Hematopoietic multipotent progenitor cell treated with erythropoietin and hydrocortisone succinate and interleukin-3 and kit ligand, for 8 days (in vitro differentiated cells): Measurements from ENCODE around the gene ATP8A1.
A peak's percentile ranks its signal among the peaks of the same experiment; 100 is the strongest.
"Not testable (repeated sequence)": the region's sequence is repeated elsewhere in the genome, so short reads cannot be mapped to it uniquely, and the experiment has no call there.

Experiments used
- DNase-seq: peaks from one replicate; pipeline ENCODE4 v3.0.0-alpha.2; 2015

Gene ATP8A1

DNA sequence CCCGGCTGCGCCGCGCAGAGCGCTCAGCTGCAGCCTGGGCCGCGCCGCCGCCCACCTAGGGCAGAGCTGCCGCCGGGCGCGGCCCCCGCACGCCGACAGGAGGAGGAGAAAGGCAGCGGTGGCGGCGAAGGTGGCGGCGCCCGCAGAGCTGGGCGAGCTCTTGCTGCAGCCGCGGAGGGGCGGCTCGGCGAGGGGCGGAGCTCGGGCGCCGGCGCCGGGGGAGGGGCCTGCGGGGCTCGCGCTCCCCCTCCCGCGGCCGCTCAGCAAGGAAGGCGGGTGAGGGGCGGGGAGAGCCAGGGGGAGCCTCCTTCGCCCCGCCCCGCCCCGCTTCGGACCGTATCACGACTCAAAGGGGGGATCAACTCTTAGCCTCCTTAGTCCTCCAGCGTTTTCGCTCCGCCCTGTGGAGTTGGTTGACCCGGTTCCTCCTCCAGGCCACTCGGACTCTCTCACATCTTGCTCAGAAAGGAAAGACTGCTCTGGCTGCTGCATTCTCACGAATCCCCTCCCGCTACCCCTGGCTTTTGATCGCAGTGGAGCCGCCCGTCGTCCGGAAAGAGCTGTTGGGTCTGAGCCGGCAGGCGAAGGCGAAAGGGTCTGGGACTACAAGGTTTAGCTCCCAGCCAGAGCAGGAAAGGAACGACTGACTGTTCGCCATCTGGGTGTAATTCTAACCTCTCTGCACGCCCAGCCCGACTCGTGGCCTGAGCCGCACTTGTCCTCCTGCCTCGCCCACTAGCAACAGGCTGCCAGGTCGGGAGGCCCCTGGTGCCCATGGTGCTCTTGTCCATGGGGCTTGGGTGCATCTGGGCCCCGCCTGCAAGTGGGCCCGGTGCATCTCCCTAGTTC lies at the start of gene ATP8A1:
Gene ATP8A1, minus strand, starts transcription at position 162 of the 849 bp plus-strand sequence. CDS start 232 bp downstream, outside the sequence.
- DNase-seq = peak; percentile 90

DNA sequence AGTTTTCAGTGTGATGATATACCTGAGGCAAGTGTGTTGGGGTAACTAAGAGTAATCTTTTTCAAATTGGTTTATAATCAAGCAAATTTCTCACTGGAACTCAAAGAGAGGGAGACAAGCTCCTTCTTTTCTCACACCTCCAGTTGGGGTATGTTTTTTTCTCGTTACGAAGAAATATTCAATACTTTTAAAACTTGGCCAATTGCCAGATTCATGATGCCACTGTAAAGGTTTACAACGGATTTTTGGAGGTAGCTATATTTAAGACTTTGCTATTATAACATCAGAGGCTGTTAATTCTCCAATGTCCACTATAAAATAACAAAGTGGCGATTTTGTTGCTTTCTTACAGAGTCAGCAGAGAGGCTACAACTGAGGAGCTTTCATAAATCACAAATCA lies 49.2 kb upstream of the ATP8A1 start:
- no peak for DNase-seq

DNA sequence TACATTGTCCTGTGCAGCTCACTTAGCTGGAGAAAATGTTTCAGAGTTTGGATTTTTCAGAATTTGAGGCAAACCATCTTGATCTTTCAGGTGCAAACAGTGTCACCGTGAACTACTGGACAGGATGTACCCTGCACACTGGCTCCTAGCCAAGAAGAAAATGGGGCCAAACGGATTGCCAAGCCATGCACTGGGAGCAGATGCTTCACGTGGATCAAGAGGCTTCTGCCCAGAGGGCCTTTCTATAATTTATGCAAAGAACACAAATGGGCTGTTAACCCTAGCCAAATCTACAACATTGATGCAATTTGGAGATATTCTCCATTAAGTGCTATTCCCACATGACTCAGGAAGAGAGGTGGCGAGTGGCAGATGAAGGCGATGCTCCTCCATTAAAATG lies 46.9 kb upstream of the ATP8A1 start:
- no peak for DNase-seq

DNA sequence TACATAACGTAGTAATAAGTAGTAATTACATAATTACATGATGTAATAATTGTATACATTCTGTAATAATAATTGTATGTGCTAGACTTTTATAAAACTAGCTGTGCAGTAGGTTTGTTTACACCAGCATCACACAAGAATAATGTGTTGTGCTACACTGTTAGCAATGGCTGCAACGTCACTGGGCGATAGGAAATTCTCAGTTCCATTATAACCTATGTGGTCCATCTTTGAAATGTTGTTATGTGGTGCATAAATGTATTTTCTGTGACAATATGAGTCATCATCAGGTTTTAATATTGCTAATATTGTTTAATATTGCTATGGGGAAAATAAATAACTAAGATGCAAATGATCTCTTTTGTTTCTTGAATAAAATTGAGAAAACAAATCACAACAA lies 46.0 kb upstream of the ATP8A1 start:
- DNase-seq = no peak

DNA sequence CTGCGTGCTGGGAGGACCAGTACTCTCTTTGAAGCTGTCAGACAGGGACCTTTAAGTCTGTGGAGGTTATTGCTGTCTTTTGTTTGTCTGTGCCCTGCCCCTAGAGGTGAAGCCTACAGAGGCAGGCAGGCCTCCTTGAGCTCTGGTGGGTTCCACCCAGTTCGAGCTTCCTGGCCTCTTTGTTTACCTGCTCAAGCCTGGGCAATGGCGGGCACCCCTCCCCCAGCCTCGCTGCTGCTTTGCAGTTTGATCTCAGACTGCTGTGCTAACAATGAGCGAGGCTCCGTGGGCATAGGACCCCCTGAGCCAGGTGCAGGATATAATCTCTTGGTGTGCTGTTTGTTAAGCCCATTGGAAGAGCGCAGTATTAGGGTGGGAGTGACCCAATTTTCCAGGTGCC lies 44.9 kb upstream of the ATP8A1 start:
- DNase-seq = not testable (repeated sequence)

DNA sequence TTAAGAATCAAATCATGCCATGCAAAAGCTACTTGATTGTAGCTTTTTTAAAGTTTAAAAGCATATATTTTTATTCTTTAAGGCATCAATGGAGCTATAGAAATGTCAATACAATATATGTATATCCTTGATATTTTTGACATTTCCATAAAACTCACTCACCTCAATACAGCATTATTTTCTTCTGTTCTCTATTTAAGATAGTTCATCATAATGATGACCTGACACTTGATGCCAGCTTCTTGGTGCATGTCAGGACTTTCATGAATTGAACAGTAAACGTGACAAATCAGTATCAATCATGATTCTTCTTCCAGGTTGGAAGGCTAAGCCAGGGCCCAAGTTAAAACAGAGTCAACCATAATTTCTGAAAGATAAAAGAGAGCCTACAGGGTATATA lies 33.6 kb upstream of the ATP8A1 start:
- no peak for DNase-seq

DNA sequence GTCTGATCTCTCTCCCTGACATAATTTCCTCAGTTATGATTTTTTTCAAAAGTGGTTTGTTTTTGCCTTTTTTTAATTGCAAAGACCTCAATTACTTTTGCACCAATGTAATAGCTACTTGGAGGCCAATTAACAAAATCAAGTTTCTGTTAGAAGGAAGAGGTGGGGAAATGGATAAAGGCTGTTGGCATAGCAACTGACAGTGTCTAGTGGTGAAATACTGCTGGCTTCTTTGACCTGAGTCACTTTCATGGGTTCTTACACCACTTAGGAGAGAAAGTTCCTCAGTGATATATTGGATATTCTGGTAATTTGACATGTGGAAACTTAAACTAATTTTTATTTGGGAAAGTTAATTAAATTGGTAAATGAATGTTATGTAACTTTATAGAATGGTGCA lies 26.5 kb upstream of the ATP8A1 start:
- no peak for DNase-seq

DNA sequence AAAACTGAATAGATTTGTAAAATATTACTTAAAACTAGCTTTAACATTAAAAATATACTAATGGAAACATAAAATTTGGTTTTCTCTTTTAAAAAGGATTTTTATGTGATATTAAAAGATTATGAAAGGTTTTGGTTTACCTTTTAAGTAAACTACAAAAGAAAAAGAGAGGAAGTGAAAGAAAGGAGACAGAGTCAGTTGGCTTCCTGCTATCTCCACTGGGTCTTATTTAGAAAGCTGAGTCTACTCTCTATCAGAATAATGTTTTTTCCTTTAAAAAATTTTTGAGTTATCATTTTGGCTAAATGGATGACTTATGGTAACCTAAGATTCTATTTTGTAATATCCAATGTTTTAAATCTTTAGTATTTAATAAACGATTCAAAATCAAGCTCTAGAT lies 21.6 kb upstream of the ATP8A1 start:
- no peak for DNase-seq

DNA sequence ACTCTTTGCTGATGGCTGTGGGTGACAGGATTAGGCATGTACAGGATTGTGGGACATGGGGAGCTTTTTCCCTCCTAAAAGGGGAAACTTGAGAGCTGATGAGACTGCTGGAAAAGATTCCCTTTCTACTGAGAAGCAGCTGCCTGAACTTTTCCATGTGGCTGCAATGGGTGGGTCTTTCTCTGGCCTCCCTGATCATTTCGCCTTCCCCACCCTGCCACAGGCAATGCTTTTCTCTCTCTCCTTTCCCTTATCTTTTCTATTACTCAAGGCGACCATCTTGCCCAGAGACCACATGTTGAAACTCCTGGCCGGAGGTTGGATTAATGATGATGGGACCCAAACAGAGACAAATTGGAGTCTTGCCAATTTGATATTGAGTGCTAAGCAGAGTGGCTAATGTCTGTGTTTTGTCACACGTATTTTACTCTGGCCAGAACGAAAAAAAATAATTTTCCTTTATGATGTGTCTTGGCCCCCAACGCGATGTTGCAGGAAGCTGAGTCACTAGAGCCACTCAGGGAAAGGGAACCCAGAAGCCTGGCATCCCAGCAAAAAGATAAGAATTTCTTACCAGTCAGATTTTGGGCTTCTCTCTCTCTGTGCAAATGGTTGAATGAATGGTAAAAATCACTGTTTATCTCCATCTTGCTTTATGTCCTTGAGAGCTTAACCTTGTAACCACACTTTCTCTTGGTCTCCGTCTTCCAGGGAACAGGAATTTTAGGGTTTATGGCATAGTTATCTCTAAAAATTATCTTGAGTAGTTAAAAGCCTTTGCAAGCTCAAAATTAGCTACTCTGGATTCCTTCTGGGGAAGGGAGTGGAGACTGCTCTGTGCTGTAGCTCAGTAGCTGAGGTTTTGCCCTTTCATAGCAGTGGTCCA lies 19.4 kb upstream of the ATP8A1 start:
- no peak for DNase-seq

DNA sequence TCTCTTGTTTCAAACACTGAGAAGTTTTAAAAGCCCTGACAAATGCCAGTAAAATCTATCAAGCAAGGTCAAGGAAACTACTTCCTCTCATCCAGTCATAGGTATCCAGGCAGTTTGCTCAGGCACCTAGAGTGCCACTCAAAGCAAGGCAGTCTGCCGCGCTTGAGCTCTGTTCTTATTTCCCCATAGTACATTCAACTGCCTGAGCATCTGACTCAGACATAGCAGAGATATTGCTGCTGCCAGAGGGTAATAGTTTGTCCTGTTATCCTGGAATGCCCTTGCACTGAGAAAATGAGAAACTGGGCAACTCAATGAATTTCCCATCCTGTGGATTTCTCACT lies 16.1 kb upstream of the ATP8A1 start:
- no peak for DNase-seq

DNA sequence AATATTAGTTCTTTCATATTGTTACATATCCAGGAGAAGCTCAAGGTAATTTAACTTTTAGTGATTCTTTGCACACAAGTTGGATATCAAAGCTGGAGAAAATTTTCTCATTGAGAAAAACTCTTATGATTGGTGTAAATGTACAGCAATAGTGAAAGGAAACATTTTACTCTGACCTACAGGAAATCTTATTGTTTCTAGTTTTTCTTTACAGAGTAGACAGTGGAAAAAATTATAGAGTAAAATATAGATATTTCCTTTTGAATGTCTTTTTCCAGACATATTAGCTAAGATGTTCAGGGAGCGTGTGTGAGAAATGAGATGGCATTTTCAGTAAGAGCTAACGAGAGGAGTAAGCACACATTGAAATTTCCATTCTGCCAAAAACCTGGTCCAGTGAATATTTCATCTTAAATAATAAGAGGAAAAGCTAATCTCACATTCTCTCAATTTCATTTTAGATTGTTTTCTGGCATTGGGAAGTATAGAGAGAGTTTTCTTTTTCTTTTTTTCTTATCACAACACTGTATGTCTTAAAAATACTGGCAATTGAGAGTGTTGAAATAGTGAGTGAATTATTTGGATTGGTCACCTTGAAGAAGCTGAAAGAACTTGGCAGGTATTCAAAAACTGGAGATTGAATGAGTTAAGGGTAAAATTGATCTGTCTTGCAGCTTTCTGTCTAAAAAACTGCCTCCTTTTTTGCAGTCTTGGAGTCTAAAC lies 15.6 kb upstream of the ATP8A1 start:
- DNase-seq = no peak

DNA sequence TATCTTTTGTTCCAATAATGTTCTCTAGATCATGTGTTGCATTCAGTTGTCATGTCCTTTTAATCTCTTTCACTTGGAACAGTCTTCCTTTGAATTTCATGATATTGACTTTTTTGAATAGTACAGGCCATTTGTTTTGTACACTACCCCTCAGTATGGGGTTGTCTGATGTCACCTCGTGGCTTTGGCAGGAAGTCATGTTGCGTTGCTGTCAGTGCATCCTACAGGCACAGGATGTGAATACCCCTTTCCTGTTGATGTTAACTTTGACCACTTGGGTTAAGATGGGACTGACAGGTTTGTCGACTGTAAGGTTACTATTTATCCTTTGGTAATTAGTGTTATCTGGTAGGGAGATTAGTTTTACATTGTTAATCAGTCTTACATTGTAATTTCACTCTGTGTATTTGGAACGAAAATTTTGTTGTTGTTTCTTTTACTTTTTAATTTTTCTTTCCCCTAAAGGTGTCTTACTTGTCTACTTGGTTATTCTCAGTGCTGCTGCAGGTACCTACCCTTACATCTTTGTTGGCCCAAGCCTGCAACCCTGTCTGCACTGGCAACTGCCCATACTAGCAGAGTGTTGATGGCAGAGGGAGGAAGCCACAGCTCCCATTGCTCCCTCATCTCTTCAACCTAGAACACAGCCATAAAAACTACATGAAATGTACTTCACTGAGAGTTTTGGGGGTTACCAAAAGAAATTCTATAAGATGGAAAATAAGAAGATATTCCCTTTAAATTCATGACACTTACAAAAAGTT lies 14.7 kb upstream of the ATP8A1 start:
- no peak for DNase-seq

DNA sequence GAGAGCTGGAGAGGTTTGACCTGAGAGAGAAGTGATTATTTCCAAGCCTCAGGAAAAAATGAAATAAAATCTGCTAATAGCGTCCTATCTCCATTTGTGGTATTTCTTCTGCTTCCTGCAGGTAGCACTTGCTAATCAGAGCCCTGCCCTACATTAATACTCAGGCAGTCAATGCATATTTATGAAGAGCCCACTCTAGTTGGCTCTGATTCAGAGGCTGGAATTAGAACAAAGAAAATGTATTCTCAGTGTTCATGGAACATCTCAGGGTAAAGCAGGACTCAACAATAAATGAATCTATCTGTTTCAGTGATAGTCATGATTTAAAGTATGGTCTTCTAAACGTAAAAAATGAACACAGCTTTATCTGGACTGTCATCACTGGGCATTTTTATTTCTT lies 1.4 kb upstream of the ATP8A1 start:
- DNase-seq = no peak

DNA sequence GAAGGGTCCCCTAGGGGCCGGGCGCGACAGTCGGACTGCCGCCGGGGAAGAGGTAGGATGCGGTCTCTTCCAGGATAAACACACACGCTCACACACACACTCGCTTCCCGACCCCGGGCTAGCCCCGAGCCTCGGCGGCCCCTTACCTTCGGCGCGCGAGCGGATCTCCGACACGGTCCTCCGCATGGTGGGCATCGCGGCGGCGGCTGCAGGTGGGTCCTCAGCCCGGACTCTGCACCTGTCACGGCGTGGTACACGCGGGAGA lies 294 bp downstream of the ATP8A1 start:
- DNase-seq = no peak

DNA sequence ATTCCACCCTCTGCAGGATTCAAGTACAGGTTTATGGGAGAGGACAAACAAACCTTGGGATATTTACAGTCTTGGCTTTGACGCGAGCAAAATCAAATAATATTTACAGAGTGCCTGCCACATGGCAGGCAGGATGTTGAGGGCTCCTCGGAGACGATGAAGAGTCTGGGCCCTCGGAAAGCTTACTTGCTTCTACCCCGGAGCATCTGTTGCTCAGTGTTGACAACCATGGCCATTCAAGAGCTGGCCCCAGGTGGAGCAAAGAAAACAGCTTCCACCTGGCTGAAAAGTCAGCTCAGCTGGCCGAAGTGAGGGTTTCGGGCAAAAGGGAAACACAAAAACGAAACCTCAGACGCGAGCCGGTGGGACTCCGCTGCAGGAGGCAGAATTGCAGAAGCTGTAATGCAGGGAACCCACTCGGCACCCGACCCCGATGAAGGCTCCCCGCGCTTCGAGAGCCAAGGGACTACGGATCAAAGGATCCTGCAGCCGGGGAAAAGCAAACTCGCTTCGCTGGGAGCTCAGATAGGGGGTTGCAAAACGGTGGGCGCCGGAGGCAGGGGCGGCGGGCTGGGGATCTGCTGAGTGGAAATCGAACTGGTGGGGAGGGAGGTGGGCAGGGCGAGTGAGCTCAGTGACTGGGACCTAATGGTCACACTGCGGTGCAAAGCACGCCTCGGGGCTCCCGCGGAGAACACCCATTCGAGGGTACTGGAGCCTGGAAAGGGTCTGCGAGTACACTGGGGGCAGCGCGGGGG lies 805 bp downstream of the ATP8A1 start:
- DNase-seq = peak; percentile 13

DNA sequence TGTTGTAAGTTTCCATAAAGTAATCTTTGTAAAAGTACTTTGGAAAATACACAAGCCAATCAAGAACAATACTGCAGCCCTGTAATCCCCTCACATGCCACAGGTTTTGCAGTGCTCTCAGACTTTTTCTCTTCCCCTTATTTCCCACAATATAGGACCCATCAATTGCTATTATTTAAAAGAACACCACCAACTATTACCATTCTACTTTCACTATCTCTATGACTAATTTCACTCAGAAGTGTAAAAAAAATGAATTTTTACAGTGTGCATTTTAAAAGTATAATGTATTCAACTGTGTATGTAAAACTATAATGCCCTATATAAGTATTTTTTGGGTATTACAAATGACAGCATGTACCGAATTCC lies 1.7 kb downstream of the ATP8A1 start:
- DNase-seq = no peak

DNA sequence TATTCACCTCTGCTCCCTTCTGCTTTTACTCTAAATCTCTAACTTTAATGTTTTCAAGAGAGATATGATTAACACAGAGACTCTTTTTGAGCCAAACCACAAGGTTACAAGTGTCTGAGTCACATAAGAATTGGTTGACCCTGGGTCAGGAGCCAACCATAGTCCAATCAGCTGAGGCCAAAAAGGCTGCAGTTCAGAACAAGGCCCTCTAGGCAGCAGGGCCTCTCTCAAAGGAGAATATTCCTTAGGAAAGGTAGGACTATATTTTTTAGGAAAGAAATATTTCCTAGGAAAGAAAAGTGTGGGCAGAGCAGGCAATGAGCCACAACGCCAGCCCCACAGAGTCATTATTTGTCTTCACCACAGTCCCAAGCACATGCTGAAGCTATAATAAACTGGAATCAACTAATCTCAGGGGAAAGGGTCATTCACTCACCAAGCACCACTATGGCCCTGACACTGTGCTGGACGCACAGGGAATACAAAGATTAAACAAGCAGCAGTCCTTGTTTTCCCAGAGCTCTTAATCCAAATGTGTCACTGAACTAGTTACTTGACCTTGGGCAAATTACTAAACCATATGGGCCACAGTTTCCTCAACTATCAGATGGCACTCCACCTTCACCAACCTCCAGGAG lies 2.2 kb downstream of the ATP8A1 start:
- DNase-seq = peak; percentile 51

DNA sequence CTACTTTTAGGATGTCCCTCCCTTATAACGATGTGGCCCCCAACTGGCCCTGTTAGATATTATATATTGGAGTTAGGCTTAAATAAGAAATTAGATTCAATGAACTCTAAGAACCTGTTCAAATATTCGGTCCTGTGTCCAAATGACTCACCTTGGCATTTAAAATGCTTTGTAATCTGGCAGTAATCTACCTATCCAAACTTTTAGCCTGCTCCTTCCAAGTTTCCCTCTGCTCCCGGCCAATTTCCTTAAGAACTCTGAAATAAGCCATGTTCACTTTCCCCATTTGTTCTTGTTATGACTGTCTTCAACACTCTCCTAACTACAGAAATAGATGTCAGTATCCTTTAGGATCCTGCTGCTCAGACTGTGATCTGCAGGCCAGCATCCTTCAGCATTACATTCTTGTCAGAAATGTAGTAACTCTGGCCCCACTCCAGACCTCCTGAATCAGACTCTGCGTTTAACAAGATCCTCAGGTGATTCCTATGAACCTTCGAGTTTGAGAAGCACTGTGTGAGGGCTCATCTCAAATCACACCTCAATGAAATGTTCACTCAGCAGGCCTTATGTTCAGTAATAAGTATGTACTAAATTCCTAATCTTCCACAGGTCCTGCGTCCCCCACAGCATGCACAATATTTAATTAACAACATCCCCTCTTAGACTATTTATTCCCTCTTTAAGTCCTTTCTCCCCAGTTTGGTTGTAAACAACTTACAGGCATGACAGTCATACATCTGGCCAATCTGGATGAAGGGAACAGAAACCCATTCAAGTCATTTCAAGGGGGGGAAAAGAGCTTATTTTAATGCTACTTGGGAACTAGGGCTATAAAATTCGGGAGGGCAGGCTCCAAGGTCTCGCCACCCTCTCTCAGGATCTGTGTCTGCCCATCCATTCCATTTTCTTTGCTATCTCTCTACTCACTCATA lies 3.0 kb downstream of the ATP8A1 start:
- DNase-seq = no peak

DNA sequence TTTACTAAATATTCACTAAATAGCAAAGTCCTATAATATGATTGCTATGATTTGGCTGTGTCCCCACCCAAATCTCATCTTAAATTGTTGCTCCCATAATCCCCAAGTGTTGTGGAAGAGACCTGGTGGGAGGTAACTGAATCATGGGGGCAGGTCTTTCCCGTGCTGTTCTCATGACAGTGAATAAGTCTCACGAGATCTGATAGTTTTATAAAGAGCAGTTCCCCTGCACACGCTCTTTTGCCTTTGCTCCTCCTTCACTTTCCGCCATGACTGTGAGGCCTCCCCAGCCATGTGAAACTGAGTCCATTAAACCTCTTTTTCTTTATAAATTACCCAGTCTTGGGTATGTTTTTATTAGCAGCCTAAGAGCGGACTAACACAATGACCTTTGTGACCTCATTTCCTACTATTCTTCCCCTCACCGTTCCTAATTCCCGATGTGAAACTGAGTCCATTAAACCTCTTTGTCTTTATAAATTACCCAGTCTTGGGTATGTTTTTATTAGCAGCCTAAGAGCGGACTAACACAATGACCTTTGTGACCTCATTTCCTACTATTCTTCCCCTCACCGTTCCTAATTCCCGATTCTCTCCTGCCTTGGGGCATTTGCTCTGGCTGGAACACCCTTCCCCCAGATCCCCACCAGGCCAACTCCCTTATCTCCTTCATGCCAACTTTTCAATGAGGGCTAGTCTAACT lies 4.2 kb downstream of the ATP8A1 start:
- DNase-seq = not testable (repeated sequence)

DNA sequence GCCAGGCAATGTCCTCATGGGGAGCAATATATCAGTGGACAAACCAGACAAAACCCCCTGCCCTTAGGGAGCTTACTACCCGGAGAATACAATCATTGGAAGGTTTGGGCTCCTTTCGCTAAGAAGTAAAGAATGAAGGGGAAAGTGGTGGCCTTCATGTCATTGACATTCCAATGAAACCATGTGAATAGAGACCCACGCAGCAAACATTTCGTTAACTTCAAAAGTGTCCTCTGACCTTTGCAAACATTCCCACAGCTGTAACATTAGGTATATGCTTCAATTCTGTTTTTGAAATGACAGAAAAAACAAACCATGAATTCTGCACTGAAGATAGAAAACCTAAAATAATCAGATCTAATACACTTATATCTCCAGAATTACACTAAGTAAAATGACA lies 7.0 kb downstream of the ATP8A1 start:
- no peak for DNase-seq
